ENCODE measurements around the gene MEF2A.

GRCh38 chr15:99616129-99616528, 50.3 kb downstream of the MEF2A start:
- no peak for TF ChIP-seq POLR2A (IDR thresholded peaks at IDR 0.05)
- no peak for TF ChIP-seq CTCF (IDR thresholded peaks at IDR 0.05)

All from body of pancreas (tissue), 4 donors.